NCI-H526 (cell line): ENCODE data around the gene SSTR4.

ENCODE experiments used
- DNase-seq, 2 experiments: peaks; one replicate each; lab custom pipeline; 2025; lab: John Stamatoyannopoulos, UW

The SSTR4 gene

GRCh38 chr20:23043376-23043775, 8.3 kb downstream of the SSTR4 start:
- DNase-seq = no peak

- DNase-seq = no peak
Observed at GRCh38 chr20:23046431-23046830, 11.3 kb downstream of the SSTR4 start.

DNA sequence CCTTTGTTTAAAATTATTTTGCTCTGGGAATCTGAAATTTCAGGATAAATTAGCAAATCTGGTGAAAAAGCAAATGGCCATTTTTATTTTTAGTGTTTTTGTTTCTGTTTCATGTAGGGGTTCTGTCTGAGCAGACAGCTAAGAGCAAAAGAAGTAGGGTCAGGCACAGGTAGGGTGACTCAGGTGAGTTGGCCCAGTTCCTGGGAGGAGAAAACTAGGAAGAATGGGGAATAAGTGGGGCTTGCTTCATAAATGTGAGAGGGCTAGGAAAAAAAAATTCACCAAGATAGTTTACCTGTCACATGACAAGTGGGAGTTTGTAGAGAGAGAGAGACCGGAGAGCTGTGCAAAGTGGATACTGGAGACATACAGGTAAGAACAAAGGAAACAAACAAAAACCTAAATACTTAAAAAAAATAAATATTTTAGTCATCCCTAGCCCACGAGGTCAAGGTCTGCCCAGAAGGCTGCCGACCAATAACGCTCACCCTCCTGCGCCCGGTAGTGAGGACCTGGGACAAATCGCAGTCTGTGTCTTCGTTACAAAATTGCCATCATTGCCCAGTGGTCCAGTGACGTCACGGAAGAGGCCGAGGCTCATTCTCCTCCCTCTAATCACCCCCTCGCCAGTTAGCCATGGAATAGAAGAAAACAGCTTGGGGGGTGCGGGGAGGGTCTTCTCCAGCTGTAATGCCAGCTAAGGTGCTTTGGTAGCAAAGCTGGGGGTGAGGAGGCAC, 12.1 kb downstream of the SSTR4 start:
- DNase-seq = no peak

DNA sequence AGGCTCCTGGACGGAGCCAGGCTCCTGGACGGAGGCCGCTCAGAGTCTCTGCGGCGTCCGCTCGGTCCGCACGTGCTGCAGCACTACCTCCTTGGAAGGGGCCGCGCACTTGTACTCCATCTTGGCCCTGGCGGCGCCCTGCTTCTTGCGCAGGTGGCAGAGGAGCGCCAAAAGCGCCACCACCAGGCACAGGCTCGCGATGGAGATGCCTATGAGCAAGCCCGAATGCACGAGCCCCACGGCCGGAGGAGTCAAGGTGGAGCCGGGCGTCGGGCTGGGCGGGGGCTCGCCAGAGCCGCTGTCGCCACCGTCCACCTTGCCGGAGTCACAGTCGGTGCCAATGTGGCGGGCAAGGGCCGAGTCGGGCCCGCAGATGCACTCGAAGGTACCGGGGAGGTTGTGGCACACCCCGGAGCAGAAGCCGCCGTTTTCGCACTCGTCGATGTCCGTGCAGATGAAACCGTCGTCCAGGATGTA, 12.7 kb downstream of the SSTR4 start:
- DNase-seq = peak in 1 of 2 experiments; percentile 16

- peak; percentile 16 to 64 for DNase-seq
Observed at GRCh38 chr20:23048283-23049200, 13.4 kb downstream of the SSTR4 start.

DNA sequence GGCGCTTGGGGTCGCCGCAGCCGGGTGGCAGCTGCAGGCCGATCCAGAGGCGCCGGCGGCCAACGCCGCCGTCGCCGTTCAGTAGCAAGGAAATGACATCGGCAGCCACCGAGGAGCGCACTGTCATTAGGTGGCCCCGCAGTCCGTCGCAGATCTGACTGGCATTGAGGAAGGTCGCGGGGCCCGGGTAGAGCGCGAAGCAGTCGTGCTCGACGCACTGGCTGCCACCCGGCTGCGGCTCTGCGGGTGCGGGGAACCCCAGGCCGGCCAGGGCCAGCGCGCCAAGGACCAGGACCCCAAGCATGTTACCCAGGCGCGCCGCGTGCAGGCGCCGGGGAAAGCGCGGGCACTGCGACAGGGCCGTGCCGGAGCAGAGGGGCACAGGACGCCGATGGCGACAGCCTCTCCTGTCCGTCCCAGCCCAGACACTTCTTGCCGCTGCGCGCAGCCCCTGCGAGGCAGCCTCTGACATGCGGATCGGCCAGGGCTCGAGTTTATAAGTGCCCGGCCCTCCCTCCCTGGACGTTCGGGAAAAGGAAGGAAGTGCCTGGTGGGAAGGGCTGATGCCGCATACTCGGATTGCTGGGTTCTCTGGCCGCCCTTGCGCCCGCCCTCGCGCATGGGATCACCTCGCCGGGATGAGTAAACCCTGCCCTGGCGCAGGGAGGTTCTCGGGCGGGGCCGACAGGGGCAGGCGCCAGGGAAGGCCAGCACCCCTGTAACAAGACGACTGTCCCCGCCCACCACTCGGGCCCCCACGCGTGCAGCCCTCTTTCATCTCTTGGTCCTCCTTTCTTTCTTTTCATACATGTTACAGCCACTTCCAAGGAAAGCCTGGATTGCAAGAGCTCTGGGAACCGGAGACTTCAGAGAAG, 14.3 kb downstream of the SSTR4 start, which contains the start of gene THBD:
THBD (minus strand) TSS at position 472 of the 875 bp plus-strand sequence; CDS start at position 304, 168 bp downstream.
- DNase-seq = peak in 1 of 2 experiments; percentile 24

DNA sequence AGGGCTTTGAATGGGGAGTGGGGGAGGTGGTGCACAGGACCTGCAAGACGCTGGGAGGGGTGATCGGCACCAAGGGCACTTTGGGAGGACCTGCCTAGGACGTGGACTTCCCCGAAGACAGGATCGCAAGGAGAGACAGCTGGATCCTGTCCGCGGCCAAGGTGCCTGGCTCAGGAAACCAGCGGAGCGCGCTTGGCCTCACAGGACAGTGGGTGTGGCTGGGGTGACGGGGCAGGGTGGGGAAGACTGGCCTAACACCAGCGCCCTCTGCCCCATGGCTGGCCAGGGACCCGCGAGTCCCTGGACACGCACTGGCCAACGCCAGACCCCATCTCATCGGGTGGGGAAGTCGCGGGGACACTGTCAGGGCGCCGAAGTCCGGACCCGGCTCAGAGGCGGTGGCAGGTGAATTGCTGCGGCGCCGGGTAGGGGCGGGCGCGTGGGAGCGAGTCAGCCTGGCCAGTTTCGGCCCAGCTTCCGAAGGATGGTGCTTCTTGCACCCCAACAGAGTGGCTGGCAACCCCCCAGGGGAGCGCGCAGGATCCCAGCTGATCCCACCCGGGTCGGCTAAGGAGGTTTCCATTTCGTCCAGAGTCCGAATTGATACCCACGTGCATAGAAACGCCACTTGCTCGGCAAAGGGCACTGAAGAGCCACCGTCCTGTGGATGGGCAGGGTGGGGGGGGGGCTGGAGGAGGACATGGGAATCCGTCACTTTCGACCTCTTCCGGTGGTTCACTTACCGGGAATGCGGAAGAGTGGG, 15.1 kb downstream of the SSTR4 start:
- DNase-seq = peak in 1 of 2 experiments; percentile 30

- DNase-seq = peak in 1 of 2 experiments; percentile 48
Observed at GRCh38 chr20:23050847-23051627, 15.9 kb downstream of the SSTR4 start.

DNA sequence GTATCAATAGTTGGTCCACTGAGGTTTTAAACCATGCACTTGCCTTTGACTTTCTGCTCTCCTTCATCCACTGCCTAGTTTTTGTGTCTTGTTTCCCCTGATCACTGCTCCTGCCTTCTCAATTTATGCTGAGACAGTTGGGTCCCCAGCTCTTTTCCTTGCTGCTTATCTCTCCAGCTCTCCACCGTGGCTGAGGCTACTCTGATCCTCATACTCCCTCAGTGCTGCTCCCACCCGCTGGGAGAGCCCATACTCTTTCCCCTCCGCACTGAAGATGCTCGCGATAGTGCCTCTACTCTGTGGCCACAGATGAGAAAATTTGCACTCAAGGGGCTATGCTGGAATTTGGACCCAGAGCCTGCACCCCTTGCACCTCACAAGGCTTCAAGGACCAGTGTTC, 17.8 kb downstream of the SSTR4 start:
- DNase-seq = no peak

GRCh38 chr20:23058240-23058639, 23.1 kb downstream of the SSTR4 start:
- no peak for DNase-seq

- no peak for DNase-seq
Observed at GRCh38 chr20:23059001-23059400, 23.9 kb downstream of the SSTR4 start.

- DNase-seq = no peak
Observed at GRCh38 chr20:23059846-23060245, 24.7 kb downstream of the SSTR4 start.

DNA sequence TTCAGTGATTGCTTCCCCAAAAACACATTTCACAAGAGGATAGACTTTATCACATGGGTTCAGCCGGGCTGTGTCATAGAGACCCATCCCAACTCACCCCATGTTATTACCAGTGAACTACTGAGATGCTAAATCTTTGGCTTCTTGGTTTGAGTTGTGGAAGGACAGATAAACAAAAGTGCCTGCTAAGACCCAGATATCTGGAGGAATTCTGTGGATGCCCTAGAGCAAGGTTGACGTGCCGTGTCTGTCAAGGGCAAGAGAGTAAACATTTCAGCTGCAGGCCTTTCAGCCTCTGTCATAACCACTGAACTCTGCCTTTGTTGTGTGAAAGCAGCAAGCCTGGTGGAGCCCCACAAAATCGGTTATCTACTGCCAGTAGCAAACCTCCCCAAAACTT, 25.5 kb downstream of the SSTR4 start:
- DNase-seq = no peak

GRCh38 chr20:23061262-23061661, 26.1 kb downstream of the SSTR4 start:
- DNase-seq = no peak

DNA sequence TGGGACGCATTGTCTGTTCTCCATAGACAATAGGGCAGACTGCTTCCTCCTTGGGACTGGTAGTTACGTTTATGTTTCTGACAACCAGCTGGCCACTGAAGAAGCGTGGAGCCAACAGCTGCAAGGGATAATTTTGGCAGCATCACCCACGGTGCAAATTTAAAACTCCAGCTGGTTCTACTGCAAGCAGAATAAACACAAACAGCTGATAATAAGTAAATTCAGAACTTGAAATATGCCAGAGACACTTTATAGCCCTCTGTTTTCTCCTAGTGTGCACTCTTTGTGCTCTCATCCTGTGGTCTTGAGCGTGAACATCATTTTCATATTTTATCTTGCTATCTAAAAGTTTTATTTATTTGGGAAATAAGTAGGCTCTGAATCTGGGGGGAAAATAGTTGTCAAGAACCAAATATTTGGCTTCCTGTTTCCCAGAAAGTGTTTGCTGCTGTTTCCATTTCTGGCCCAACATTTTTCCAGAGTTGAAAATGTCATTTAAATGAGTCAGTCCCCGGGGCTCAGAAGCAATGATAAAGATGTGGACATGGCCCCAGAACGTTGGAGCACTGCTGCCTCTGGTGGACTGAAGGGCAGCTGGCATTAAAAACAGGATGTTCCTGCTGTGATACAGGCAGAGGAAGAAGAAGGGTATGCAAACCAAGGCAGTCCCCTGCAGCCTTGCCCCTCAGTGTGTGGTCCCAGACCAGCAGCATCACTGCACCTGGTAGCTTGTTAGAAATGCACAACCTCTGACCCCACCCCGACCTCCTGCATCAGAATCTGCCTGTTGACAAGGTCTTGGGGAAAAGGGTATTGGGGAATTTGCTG, 26.8 kb downstream of the SSTR4 start:
- peak; percentile 15 for DNase-seq

DNA sequence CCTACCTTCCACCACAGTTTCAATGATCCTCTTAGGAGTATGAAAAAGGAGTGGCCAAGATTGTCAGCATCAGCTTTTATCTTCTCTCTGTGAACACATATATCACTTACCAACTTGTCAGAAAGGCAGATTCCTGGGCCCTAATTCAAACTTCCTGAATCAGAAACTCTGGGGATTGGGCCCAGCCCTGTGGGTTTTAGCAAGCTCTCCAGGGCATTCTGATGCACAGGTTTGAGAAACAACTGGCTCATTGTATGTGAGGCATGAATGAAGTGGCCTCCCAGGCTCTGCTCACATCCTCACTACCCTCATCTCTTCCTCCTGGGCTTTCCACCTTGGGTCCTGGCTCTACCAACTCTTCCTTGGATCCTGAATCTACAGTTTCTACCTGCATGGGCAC, 27.5 kb downstream of the SSTR4 start:
- DNase-seq = no peak

- no peak for DNase-seq
Observed at GRCh38 chr20:23063168-23063567, 28.1 kb downstream of the SSTR4 start.

DNA sequence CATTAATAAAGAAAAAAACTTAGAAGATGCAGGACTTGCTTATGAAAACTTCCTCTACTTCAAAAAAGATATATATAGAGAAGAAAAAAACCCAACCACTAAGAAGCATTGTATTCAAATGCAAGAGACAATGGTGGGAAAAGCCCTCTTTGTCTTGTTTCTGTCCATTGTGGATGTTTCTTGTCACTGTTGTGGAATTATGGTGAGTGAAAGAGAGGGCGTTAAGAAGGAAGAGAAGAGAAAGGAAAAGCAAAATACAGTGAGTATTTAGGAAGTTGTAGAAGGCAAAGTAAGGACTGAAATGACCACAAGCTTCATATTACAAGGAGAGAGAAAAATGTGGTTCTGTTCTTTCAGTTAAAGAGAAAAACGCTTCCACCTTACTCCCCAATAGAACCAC, 28.5 kb downstream of the SSTR4 start:
- no peak for DNase-seq
